SK-N-SH (cell line): ENCODE results near the gene STX16. TPM values are rescaled to one million over a fixed set of nuclear protein-coding genes. Genes with fewer than 3 reads are reported as not detected.

Source experiments
- CTCF ChIA-PET: fragments of 300-600, 350-600 bp; formaldehyde crosslinking; extraction: SDS; loops from one replicate; lab custom pipeline; 2021; lab: Yijun Ruan, JAX
- POLR2A ChIA-PET: fragments of 350-600 bp; sonication (Branson Sonifier 250); formaldehyde crosslinking; extraction: SDS; loops from one replicate; lab custom pipeline; 2020; ENCODE audit warnings: antibody characterized with exemption, inconsistent platforms; lab: Yijun Ruan, JAX
- DNase-seq: peaks from one replicate; pipeline ENCODE4 v3.0.0; 2012
- H2AFZ ChIP-seq: fragments of 200-600 bp; sonication (generic); 2 replicates; pipeline ENCODE4 v1.8.1; 2016; ENCODE audit warnings: antibody characterized with exemption, mild to moderate bottlenecking, low read depth
- H3F3A ChIP-seq: fragments of 200-600 bp; sonication (generic); replicated peaks from 2 replicates; pipeline ENCODE3; 2016; ENCODE audit warnings: antibody characterized with exemption, mild to moderate bottlenecking; ENCODE audit not compliant: insufficient read depth
- H3K27ac ChIP-seq, 2 experiments: fragments of 200-500 bp in 1 of 2; fragments of 200-600 bp in 1 of 2; sonication (Bioruptor generic) in 1 of 2; sonication (generic), shearing (Covaris generic) in 1 of 2; 2 replicates each; pipeline versions ENCODE4 v1.5.1 to v1.6.1; 2014 to 2016; ENCODE audit warnings: low read depth in 2 of 2, inconsistent platforms in 1 of 2, low read length in 1 of 2, mild to moderate bottlenecking in 1 of 2, mixed read lengths in 1 of 2
- H3K27me3 ChIP-seq: fragments of 200-600 bp; sonication (generic), shearing (Covaris generic); 2 replicates; pipeline ENCODE4 v1.6.1; 2016; ENCODE audit warnings: mixed run types; ENCODE audit not compliant: insufficient read depth
- H3K36me3 ChIP-seq, 2 experiments: fragments of 200-500 bp in 1 of 2; fragments of 200-600 bp in 1 of 2; sonication (Bioruptor generic) in 1 of 2; sonication (generic) in 1 of 2; replicated peaks in 1 of 2; 2 replicates each; pipeline versions ENCODE3 to v1.5.1; 2014 to 2016; ENCODE audit warnings: low read length in 1 of 2, mild to moderate bottlenecking in 1 of 2; ENCODE audit not compliant: insufficient read depth in 2 of 2, control insufficient read depth in 1 of 2
- H3K4me1 ChIP-seq, 2 experiments: fragments of 200-500 bp in 1 of 2; fragments of 200-600 bp in 1 of 2; sonication (Bioruptor generic) in 1 of 2; sonication (generic), shearing (Covaris generic) in 1 of 2; 2 replicates each; pipeline versions ENCODE4 v1.5.1 to v1.6.1; 2014 to 2016; ENCODE audit warnings: low read depth in 1 of 2, low read length in 1 of 2, mixed run types in 1 of 2; ENCODE audit not compliant: insufficient read depth in 2 of 2, control insufficient read depth in 1 of 2
- H3K4me2 ChIP-seq: fragments of 200-600 bp; sonication (generic), shearing (Covaris generic); 2 replicates; pipeline ENCODE4 v1.6.1; 2017; ENCODE audit warnings: mixed run types
- H3K4me3 ChIP-seq, 2 experiments: fragments of 200-500 bp in 1 of 2; fragments of 200-600 bp in 1 of 2; sonication (Bioruptor generic) in 1 of 2; sonication (generic), shearing (Covaris generic) in 1 of 2; 2 replicates each; pipeline versions ENCODE4 v1.5.1 to v1.8.1; 2014 to 2016; ENCODE audit warnings: low read depth in 2 of 2, inconsistent platforms in 1 of 2, low read length in 1 of 2, mild to moderate bottlenecking in 1 of 2, mixed read lengths in 1 of 2, moderate library complexity in 1 of 2
- H3K79me2 ChIP-seq: fragments of 200-600 bp; sonication (generic); 2 replicates; pipeline ENCODE4 v1.8.1; 2017; ENCODE audit warnings: mild to moderate bottlenecking; ENCODE audit not compliant: insufficient read depth
- H3K9ac ChIP-seq: fragments of 200-600 bp; sonication (generic); 2 replicates; pipeline ENCODE4 v1.6.1; 2017; ENCODE audit warnings: mixed run types
- H3K9me2 ChIP-seq: fragments of 200-600 bp; sonication (generic); 2 replicates; pipeline ENCODE4 v1.6.1; 2017; ENCODE audit warnings: mixed run types
- H3K9me3 ChIP-seq: fragments of 200-600 bp; sonication (generic); 2 replicates; pipeline ENCODE4 v1.6.1; 2017; ENCODE audit warnings: mixed run types, mild to moderate bottlenecking, moderate library complexity
- H4K20me1 ChIP-seq: fragments of 200-600 bp; sonication (generic); 2 replicates; pipeline ENCODE4 v1.6.1; 2017; ENCODE audit warnings: mild to moderate bottlenecking, mixed run types; ENCODE audit not compliant: insufficient read depth
- EP300 ChIP-seq, 2 experiments: IDR thresholded peaks; 2 replicates each; pipeline versions ENCODE4 v1.4.0 to v1.6.1; 2012; ENCODE audit warnings: borderline replicate concordance in 1 of 2, low read depth in 1 of 2, low read length in 1 of 2
- EZH2phosphoT487 ChIP-seq: fragments of 200-600 bp; sonication (generic); IDR thresholded peaks from 2 replicates; pipeline ENCODE4 v1.6.1; 2017; ENCODE audit warnings: low read depth, mixed run types, mild to moderate bottlenecking, antibody characterized with exemption, moderate library complexity, borderline replicate concordance
- GATA2 ChIP-seq: sonication (generic); formaldehyde crosslinking; IDR thresholded peaks from 2 replicates; pipeline ENCODE4 v1.5.0; 2020; ENCODE audit warnings: mild to moderate bottlenecking, missing genetic modification reagents
- IRF3 ChIP-seq: fragments of 150-350 bp; IDR thresholded peaks from 2 replicates; pipeline ENCODE4 v1.6.1; 2016; ENCODE audit warnings: mild to moderate bottlenecking, low read depth, low read length
- MEF2A ChIP-seq: IDR thresholded peaks from 2 replicates; pipeline ENCODE4 v1.4.0; 2012; ENCODE audit warnings: low read depth, borderline replicate concordance
- NRF1 ChIP-seq: IDR thresholded peaks from 2 replicates; pipeline ENCODE4 v1.6.1; 2012; ENCODE audit warnings: low read depth, mild to moderate bottlenecking, low read length
- RCOR1 ChIP-seq: fragments of 150-350 bp; IDR thresholded peaks from 2 replicates; pipeline ENCODE4 v1.6.1; 2017; ENCODE audit warnings: antibody characterized with exemption, low read length
- RFX5 ChIP-seq: IDR thresholded peaks from 2 replicates; pipeline ENCODE4 v1.6.1; 2012; ENCODE audit warnings: mild to moderate bottlenecking, improper control_type of control experiment, low read length
- SIN3A ChIP-seq: IDR thresholded peaks from 2 replicates; pipeline ENCODE4 v1.6.1; 2012; ENCODE audit warnings: low read depth, mild to moderate bottlenecking, low read length, moderate library complexity, borderline replicate concordance
- TEAD4 ChIP-seq: IDR thresholded peaks from 2 replicates; pipeline ENCODE4 v1.4.0; 2012; ENCODE audit warnings: mild to moderate bottlenecking, borderline replicate concordance; ENCODE audit not compliant: insufficient read depth
- USF1 ChIP-seq: IDR thresholded peaks from 2 replicates; pipeline ENCODE4 v1.4.0; 2012; ENCODE audit warnings: low read depth, borderline replicate concordance
- YY1 ChIP-seq: IDR thresholded peaks from 2 replicates; pipeline ENCODE4 v1.4.0; 2012; ENCODE audit warnings: low read depth, mild to moderate bottlenecking
- ZBTB33 ChIP-seq: IDR thresholded peaks from 2 replicates; pipeline ENCODE4 v1.4.0; 2012; ENCODE audit warnings: low read depth, borderline replicate concordance
- WGBS: methylation state at CpG from one replicate; pipeline ENCODE4 v1.1.6; 2017; ENCODE audit warnings: low lambda C conversion rate; 5-methylcytosine and 5-hydroxymethylcytosine counted together
- polyA plus RNA-seq, 3 experiments: library from polyadenylated mRNA; depleted of rRNA; stranded (reverse); fragments of >200 nt; gene quantifications; 2 replicates each; pipeline ENCODE4 v1.2.3, GENCODE V29; 2012
- TF ChIP-seq, protein P1 (sequence below): IDR thresholded peaks from 2 replicates; pipeline ENCODE4 v1.6.1; 2012; ENCODE audit warnings: mild to moderate bottlenecking, low read depth, low read length, moderate library complexity

Gene STX16
- polyA plus RNA-seq, 1 of the 3 experiments (the other 2 are of a cell fraction): 63.8 TPM

DNA sequence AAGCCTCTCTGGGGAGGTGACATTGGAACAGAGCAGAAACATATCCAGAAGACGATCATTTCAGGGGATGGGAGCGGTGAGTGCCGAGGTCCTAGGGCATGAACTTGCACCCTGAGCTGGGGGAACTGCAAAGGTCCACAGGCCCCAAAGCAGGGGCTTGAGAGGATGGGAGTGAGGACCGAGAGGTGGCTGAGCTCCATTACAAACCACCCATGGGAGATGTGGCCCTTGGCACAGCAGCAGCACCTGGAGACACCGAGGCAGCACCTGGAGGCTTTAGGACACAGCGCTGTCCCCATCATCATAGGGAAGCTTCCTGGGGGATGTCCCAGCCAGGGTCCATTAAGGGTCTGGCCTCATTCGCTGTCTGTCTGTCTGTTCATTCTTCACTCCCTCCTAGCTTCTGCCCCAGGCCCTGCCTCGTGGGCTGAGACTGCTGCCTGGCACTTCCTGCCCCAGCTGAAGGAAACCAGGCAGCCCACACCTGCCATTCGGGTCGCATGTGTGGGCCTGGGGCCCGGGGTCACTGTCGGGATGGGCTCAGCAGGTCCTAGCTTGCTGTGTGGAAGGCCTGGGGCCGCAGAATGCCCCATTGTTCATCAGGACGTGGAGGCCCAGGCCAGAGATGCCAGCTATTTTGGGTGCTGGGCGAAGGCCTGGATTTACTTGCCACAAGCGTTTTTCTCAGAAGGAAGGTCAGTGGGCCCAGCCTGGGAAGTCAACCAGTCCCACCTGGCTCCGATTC lies 42.8 kb upstream of the STX16 start:
- Histone ChIP-seq H4K20me1 (no peaks in the 10 kb centered on the region), H3F3A (no peaks in the 10 kb centered on the region), H3K9me3 (no peaks in the 10 kb centered on the region), H3K9ac (no peak overlapping the region), H3K4me3 (no peak overlapping the region), H3K27ac (no peak overlapping the region), H3K4me2 (no peak overlapping the region), H3K9me2 (no peaks in the 10 kb centered on the region), H3K4me1 (peaks cover 0 to 41% of the 10 kb centered on the region in 2 experiments; a peak in 2 of 4 replicates), H3K27me3 (no peaks in the 10 kb centered on the region), H3K79me2 (no peaks in the 10 kb centered on the region), H2AFZ (no peak overlapping the region), H3K36me3 (no peaks in the 10 kb centered on the region)
- 88% methylated on average over 11 of the region's 17 CpGs for WGBS
- ChIA-PET CTCF (interaction anchor here (0.8 kb wide), 1 partner anchor 374 kb away, joined by 4 read pairs; no protein-coding TSS in a partner anchor), POLR2A (no interaction called here)
- no peak for DNase-seq
- TF ChIP-seq, protein P1, sequence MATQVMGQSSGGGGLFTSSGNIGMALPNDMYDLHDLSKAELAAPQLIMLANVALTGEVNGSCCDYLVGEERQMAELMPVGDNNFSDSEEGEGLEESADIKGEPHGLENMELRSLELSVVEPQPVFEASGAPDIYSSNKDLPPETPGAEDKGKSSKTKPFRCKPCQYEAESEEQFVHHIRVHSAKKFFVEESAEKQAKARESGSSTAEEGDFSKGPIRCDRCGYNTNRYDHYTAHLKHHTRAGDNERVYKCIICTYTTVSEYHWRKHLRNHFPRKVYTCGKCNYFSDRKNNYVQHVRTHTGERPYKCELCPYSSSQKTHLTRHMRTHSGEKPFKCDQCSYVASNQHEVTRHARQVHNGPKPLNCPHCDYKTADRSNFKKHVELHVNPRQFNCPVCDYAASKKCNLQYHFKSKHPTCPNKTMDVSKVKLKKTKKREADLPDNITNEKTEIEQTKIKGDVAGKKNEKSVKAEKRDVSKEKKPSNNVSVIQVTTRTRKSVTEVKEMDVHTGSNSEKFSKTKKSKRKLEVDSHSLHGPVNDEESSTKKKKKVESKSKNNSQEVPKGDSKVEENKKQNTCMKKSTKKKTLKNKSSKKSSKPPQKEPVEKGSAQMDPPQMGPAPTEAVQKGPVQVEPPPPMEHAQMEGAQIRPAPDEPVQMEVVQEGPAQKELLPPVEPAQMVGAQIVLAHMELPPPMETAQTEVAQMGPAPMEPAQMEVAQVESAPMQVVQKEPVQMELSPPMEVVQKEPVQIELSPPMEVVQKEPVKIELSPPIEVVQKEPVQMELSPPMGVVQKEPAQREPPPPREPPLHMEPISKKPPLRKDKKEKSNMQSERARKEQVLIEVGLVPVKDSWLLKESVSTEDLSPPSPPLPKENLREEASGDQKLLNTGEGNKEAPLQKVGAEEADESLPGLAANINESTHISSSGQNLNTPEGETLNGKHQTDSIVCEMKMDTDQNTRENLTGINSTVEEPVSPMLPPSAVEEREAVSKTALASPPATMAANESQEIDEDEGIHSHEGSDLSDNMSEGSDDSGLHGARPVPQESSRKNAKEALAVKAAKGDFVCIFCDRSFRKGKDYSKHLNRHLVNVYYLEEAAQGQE: no peak

- no peak overlapping the region for H3K4me3 ChIP-seq
- H3K9ac ChIP-seq: no peak overlapping the region
- no peaks in the 10 kb centered on the region for H3F3A ChIP-seq
- ChIA-PET POLR2A (no interaction called here), CTCF (no interaction called here)
- H3K9me3 ChIP-seq: no peaks in the 10 kb centered on the region
- no peak overlapping the region for H2AFZ ChIP-seq
- no peaks in the 10 kb centered on the region for H3K9me2 ChIP-seq
- no peak for TF ChIP-seq NRF1
- no peak for TF ChIP-seq SIN3A
- TF ChIP-seq IRF3: no peak
- TF ChIP-seq ZBTB33: no peak
- TF ChIP-seq MEF2A: no peak
- no peak for TF ChIP-seq USF1
- TF ChIP-seq RCOR1: no peak
- TF ChIP-seq EZH2phosphoT487: no peak
- TF ChIP-seq YY1: no peak
- no peak for TF ChIP-seq GATA2 (CRISPR knock-in tag)
- TF ChIP-seq RFX5: no peak
- no peak for TF ChIP-seq TEAD4
- TF ChIP-seq EP300 (IDR thresholded peaks at IDR 0.05; ENCODE audit: borderline replicate concordance in 1 of 2, low read depth in 1 of 2, low read length in 1 of 2): no peak
- H3K4me2 ChIP-seq: no peak overlapping the region
- H3K27me3 ChIP-seq: no peaks in the 10 kb centered on the region
- DNase-seq: no peak
- peaks cover 0 to 36% of the 10 kb centered on the region in 2 experiments; a peak in 2 of 4 replicates for H3K4me1 ChIP-seq
- no peaks in the 10 kb centered on the region for H4K20me1 ChIP-seq
- H3K79me2 ChIP-seq: no peaks in the 10 kb centered on the region
- WGBS: 96% methylated on average over 8 of the region's 12 CpGs
- no peaks in the 10 kb centered on the region for H3K36me3 ChIP-seq
- no peak overlapping the region for H3K27ac ChIP-seq
Observed at GRCh38 chr20:58609026-58609425, 42.1 kb upstream of the STX16 start.
